ENCODE data around the gene NUCKS1.
A peak's percentile ranks its signal among the peaks of the same experiment; 100 is the strongest.

NUCKS1 gene

DNA sequence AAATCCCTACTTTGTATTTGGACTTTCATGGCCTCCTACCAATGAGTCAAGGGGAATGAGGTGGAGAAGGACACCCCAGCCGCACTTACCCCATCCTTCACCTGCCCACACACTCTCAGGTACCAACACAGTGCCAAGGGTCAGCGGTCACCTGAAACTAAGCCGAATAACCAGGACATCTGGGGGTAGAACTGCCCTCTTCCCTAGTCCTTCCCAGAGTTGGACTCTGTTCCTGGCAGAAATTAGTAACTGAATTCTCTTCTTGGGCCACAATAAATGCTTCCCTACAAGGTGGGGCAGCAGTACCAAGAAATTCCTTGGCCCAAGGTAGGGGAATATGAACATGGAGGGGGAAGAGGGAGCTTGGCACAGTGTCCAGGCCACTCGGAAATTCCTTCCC, 77.0 kb downstream of the NUCKS1 start:
- Histone ChIP-seq H3K9ac (ENCODE audit: low read depth, low read length, poor library complexity) (no peak overlapping the region), H3K27ac (replicated peaks; ENCODE audit: low read length) (no peak overlapping the region), H2BK12ac (ENCODE audit: low read length) (no peak overlapping the region), H3K23ac (ENCODE audit: low read depth, low read length, poor library complexity) (no peak overlapping the region), H2BK5ac (ENCODE audit: low read length) (no peak overlapping the region), H4K8ac (ENCODE audit: low read depth, low read length) (no peak overlapping the region), H3K79me1 (ENCODE audit: low read depth, low read length) (no peaks in the 10 kb centered on the region), H3K4ac (ENCODE audit: low read length) (no peak overlapping the region), H3K4me3 (ENCODE audit: low read length in 2 of 2) (no peak overlapping the region), H3K27me3 (ENCODE audit: control insufficient read depth in 3 of 3, insufficient read depth in 3 of 3, low read depth in 1 of 3, low read length in 3 of 3) (peaks cover 0 to 16% (median 0%) of the 10 kb centered on the region in 3 experiments), H3K9me3 (replicated peaks in 1 of 2; ENCODE audit: control insufficient read depth in 2 of 2, insufficient read depth in 1 of 2, low read depth in 1 of 2, low read length in 2 of 2) (no peaks in the 10 kb centered on the region), H3K4me1 (ENCODE audit: control insufficient read depth in 2 of 2, insufficient read depth in 1 of 2, low read depth in 1 of 2, low read length in 2 of 2) (peaks cover 38 to 47% of the 10 kb centered on the region in 2 donors), H4K91ac (ENCODE audit: low read depth, low read length, poor library complexity) (no peak overlapping the region), H2BK15ac (ENCODE audit: low read length) (no peak overlapping the region), H3K18ac (ENCODE audit: low read length) (no peak overlapping the region), H3K36me3 (replicated peaks in 1 of 2; ENCODE audit: control insufficient read depth in 2 of 2, insufficient read depth in 2 of 2, low read length in 2 of 2) (no peaks in the 10 kb centered on the region), H2AFZ (ENCODE audit: low read length) (no peak overlapping the region), H3K4me2 (ENCODE audit: insufficient read depth, low read length, poor library complexity, severe bottlenecking) (no peak overlapping the region), H2BK120ac (ENCODE audit: low read depth, low read length) (no peak overlapping the region), H3K14ac (ENCODE audit: low read length) (no peak overlapping the region), H2AK5ac (ENCODE audit: low read depth, low read length) (no peak overlapping the region)
- no peak for DNase-seq (ENCODE audit: low spot score)
- WGBS, 2 donors (ENCODE audit: extremely low coverage in 2 of 2, insufficient read length in 2 of 2, insufficient replicate concordance in 1 of 2): no CpG with 5 or more reads among the region's 4 CpGs

DNA sequence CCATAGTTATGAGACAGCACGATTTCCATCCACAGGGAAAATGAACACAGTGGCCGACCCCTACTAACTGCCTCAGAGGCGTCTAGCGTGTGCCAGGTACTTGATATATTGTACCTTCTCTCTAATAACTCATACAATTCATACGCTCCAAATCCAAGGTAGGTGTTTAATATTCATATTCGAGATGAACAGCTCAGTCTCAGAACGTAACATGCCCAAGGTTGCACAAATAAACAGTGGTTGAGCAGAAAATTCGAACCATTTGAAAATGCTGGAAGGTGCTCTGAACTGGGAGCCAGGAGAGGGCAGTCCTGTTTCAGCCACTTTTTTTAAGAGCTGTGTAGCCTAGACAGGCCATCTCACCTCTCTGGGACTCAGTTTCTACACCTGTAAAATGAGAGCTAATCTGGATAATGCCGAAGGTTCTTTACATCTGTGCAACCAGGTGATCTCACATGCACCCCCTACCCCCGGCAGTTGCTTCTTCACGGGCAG, 77.5 kb downstream of the NUCKS1 start:
- H3K27ac ChIP-seq (replicated peaks; ENCODE audit: low read length): no peak overlapping the region
- H3K4me1 ChIP-seq (ENCODE audit: control insufficient read depth in 2 of 2, insufficient read depth in 1 of 2, low read depth in 1 of 2, low read length in 2 of 2): peaks cover 38 to 49% of the 10 kb centered on the region in 2 donors
- WGBS, 2 donors (ENCODE audit: extremely low coverage in 2 of 2, insufficient read length in 2 of 2, insufficient replicate concordance in 1 of 2): no CpG with 5 or more reads among the region's 11 CpGs

GRCh38 chr1:205670611-205671430, 79.2 kb downstream of the NUCKS1 start:
- Histone ChIP-seq H3K36me3 (replicated peaks in 1 of 2; ENCODE audit: control insufficient read depth in 2 of 2, insufficient read depth in 2 of 2, low read length in 2 of 2) (no peaks in the 10 kb centered on the region), H2BK15ac (ENCODE audit: low read length) (peak overlapping the region; percentile 1), H3K4me1 (ENCODE audit: control insufficient read depth in 2 of 2, insufficient read depth in 1 of 2, low read depth in 1 of 2, low read length in 2 of 2) (peaks cover 38 to 51% of the 10 kb centered on the region in 2 donors), H4K8ac (ENCODE audit: low read depth, low read length) (no peak overlapping the region), H3K4me3 (ENCODE audit: low read length in 2 of 2) (peak overlapping the region; percentile 5 to 37), H3K9me3 (replicated peaks in 1 of 2; ENCODE audit: control insufficient read depth in 2 of 2, insufficient read depth in 1 of 2, low read depth in 1 of 2, low read length in 2 of 2) (no peaks in the 10 kb centered on the region), H2BK5ac (ENCODE audit: low read length) (peak overlapping the region; percentile 96), H2AFZ (ENCODE audit: low read length) (peak overlapping the region; percentile 81), H2BK120ac (ENCODE audit: low read depth, low read length) (peak overlapping the region; percentile 84), H3K4me2 (ENCODE audit: insufficient read depth, low read length, poor library complexity, severe bottlenecking) (peak overlapping the region; percentile 70), H4K91ac (ENCODE audit: low read depth, low read length, poor library complexity) (no peak overlapping the region), H3K27me3 (ENCODE audit: control insufficient read depth in 3 of 3, insufficient read depth in 3 of 3, low read depth in 1 of 3, low read length in 3 of 3) (peaks cover 0 to 4% (median 0%) of the 10 kb centered on the region in 3 experiments), H2BK12ac (ENCODE audit: low read length) (peak overlapping the region; percentile 12), H3K23ac (ENCODE audit: low read depth, low read length, poor library complexity) (peak overlapping the region; percentile 13), H2AK5ac (ENCODE audit: low read depth, low read length) (peak overlapping the region; percentile 54), H3K9ac (ENCODE audit: low read depth, low read length, poor library complexity) (no peak overlapping the region), H3K79me1 (ENCODE audit: low read depth, low read length) (peaks cover 4% of the 10 kb centered on the region), H3K18ac (ENCODE audit: low read length) (peak overlapping the region; percentile 93), H3K14ac (ENCODE audit: low read length) (peak overlapping the region; percentile 5), H3K4ac (ENCODE audit: low read length) (no peak overlapping the region), H3K27ac (replicated peaks; ENCODE audit: low read length) (peak overlapping the region; percentile 98)
- peak; percentile 83 for DNase-seq (ENCODE audit: low spot score)
- WGBS, 2 donors (ENCODE audit: extremely low coverage in 2 of 2, insufficient read length in 2 of 2, insufficient replicate concordance in 1 of 2): no CpG with 5 or more reads among the region's 13 CpGs

More for the DNA sequence above, 77.5 kb downstream of the NUCKS1 start:
- H3K79me1 ChIP-seq (ENCODE audit: low read depth, low read length): no peaks in the 10 kb centered on the region
- H2BK5ac ChIP-seq (ENCODE audit: low read length): no peak overlapping the region
- no peak overlapping the region for H2BK12ac ChIP-seq (ENCODE audit: low read length)
- H4K8ac ChIP-seq (ENCODE audit: low read depth, low read length): no peak overlapping the region
- H3K18ac ChIP-seq (ENCODE audit: low read length): no peak overlapping the region
- H2AFZ ChIP-seq (ENCODE audit: low read length): no peak overlapping the region
- no peak overlapping the region for H2BK120ac ChIP-seq (ENCODE audit: low read depth, low read length)
- H3K9ac ChIP-seq (ENCODE audit: low read depth, low read length, poor library complexity): no peak overlapping the region
- no peaks in the 10 kb centered on the region for H3K36me3 ChIP-seq (replicated peaks in 1 of 2; ENCODE audit: control insufficient read depth in 2 of 2, insufficient read depth in 2 of 2, low read length in 2 of 2)
- no peak overlapping the region for H3K4me2 ChIP-seq (ENCODE audit: insufficient read depth, low read length, poor library complexity, severe bottlenecking)
- H3K4ac ChIP-seq (ENCODE audit: low read length): no peak overlapping the region
- H2BK15ac ChIP-seq (ENCODE audit: low read length): no peak overlapping the region
- H3K9me3 ChIP-seq (replicated peaks in 1 of 2; ENCODE audit: control insufficient read depth in 2 of 2, insufficient read depth in 1 of 2, low read depth in 1 of 2, low read length in 2 of 2): no peaks in the 10 kb centered on the region
- no peak overlapping the region for H2AK5ac ChIP-seq (ENCODE audit: low read depth, low read length)
- H3K4me3 ChIP-seq (ENCODE audit: low read length in 2 of 2): no peak overlapping the region
- peaks cover 0 to 14% (median 0%) of the 10 kb centered on the region in 3 experiments for H3K27me3 ChIP-seq (ENCODE audit: control insufficient read depth in 3 of 3, insufficient read depth in 3 of 3, low read depth in 1 of 3, low read length in 3 of 3)
- H3K14ac ChIP-seq (ENCODE audit: low read length): no peak overlapping the region
- no peak overlapping the region for H3K23ac ChIP-seq (ENCODE audit: low read depth, low read length, poor library complexity)
- no peak for DNase-seq (ENCODE audit: low spot score)
- H4K91ac ChIP-seq (ENCODE audit: low read depth, low read length, poor library complexity): no peak overlapping the region

- peak overlapping the region; percentile 9 for H3K9ac ChIP-seq (ENCODE audit: low read depth, low read length, poor library complexity)
- no CpG with 5 or more reads among the region's 5 CpGs for WGBS, 2 donors (ENCODE audit: extremely low coverage in 2 of 2, insufficient read length in 2 of 2, insufficient replicate concordance in 1 of 2)
- peaks cover 41 to 50% of the 10 kb centered on the region in 2 donors for H3K4me1 ChIP-seq (ENCODE audit: control insufficient read depth in 2 of 2, insufficient read depth in 1 of 2, low read depth in 1 of 2, low read length in 2 of 2)
These were observed 79.9 kb downstream of the NUCKS1 start for GRCh38 chr1:205670150-205670446.

More at GRCh38 chr1:205670150-205670446, 79.9 kb downstream of the NUCKS1 start:
- H2BK12ac ChIP-seq (ENCODE audit: low read length): peak overlapping the region; percentile 98
- H4K8ac ChIP-seq (ENCODE audit: low read depth, low read length): peak overlapping the region; percentile 45
- peak overlapping the region; percentile 98 for H4K91ac ChIP-seq (ENCODE audit: low read depth, low read length, poor library complexity)
- no peak for DNase-seq (ENCODE audit: low spot score)
- H3K36me3 ChIP-seq (replicated peaks in 1 of 2; ENCODE audit: control insufficient read depth in 2 of 2, insufficient read depth in 2 of 2, low read length in 2 of 2): no peaks in the 10 kb centered on the region
- H3K4me3 ChIP-seq (ENCODE audit: low read length in 2 of 2): peak overlapping the region in 1 of 2 donors; percentile 7
- H3K14ac ChIP-seq (ENCODE audit: low read length): peak overlapping the region; percentile 63
- H3K27me3 ChIP-seq (ENCODE audit: control insufficient read depth in 3 of 3, insufficient read depth in 3 of 3, low read depth in 1 of 3, low read length in 3 of 3): no peaks in the 10 kb centered on the region
- H3K79me1 ChIP-seq (ENCODE audit: low read depth, low read length): peaks cover 4% of the 10 kb centered on the region
- H3K9me3 ChIP-seq (replicated peaks in 1 of 2; ENCODE audit: control insufficient read depth in 2 of 2, insufficient read depth in 1 of 2, low read depth in 1 of 2, low read length in 2 of 2): no peaks in the 10 kb centered on the region
- H2BK15ac ChIP-seq (ENCODE audit: low read length): no peak overlapping the region
- H3K4ac ChIP-seq (ENCODE audit: low read length): peak overlapping the region; percentile 96
- H2AK5ac ChIP-seq (ENCODE audit: low read depth, low read length): peak overlapping the region; percentile 54
- H3K18ac ChIP-seq (ENCODE audit: low read length): peak overlapping the region; percentile 93
- peak overlapping the region; percentile 70 for H3K4me2 ChIP-seq (ENCODE audit: insufficient read depth, low read length, poor library complexity, severe bottlenecking)
- peak overlapping the region; percentile 96 for H2BK5ac ChIP-seq (ENCODE audit: low read length)
- H3K23ac ChIP-seq (ENCODE audit: low read depth, low read length, poor library complexity): no peak overlapping the region
- peak overlapping the region; percentile 84 for H2BK120ac ChIP-seq (ENCODE audit: low read depth, low read length)
- peak overlapping the region; percentile 98 for H3K27ac ChIP-seq (replicated peaks; ENCODE audit: low read length)
- peak overlapping the region; percentile 81 for H2AFZ ChIP-seq (ENCODE audit: low read length)
